Measurements from ENCODE around the gene TMOD1.

The TMOD1 gene

GRCh38 chr9:97545486-97545885 lies 44.0 kb downstream of the TMOD1 start:
- in situ Hi-C loops (cut with MboI; ENCODE audit: low sequenced_read_pairs), result no loop called here

DNA sequence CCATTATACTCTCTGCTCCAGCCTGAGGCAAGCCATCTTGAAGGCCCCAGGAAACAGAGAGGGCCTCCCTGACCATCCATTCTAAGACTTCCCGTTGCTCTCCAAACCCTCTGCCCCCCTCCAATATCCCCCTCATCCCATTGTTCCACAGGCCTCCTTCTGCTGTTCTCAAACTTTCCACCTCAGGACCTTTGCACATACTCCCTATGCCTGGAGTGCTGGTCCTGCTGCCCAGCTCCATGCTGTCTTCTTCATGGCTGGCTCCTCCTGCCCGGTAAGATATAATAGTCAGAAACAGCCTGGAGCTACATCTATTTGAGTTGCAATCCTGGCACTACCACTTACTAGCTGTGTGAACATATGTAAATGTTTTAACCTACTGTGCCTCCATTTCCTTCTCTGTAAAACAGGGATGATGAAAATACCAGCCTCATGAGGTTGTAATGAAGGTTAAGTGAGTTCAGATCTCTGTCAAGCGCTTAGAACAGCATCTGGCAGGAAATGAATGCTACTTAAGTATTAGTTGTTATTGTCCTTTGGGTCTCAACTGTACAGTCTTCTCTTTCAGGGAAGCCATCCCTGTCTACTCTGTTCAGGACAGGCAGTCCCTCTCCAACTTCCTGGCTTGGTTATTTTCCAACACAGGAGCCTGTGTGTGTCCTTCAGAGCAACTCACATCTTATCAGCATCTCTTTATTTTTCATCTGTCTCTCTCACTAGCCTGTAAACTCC lies 45.8 kb downstream of the TMOD1 start:
- in situ Hi-C loops (cut with MboI; ENCODE audit: low sequenced_read_pairs), result no loop called here

DNA sequence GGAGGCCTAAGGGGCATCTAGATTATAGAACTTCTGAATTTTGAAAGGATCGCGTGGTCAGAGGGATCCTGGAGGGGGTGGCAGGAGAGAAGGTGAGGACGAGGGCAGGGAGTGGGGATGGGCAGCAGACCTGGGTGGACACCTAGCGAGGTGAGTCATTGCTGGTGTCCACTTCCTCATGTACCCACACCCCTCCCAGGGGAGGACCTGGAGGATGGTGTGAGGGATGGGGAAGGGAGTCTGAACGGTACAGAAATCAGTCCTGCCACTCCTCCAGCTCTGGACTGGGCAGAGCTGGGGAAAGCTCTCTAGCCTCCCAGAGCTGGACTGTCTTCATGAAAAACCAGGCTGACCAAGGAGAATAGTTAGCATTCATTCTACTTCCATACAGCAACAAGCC lies 46.9 kb downstream of the TMOD1 start:
- in situ Hi-C loops (cut with MboI; ENCODE audit: low sequenced_read_pairs), result no loop called here

- in situ Hi-C loops (cut with MboI; ENCODE audit: low sequenced_read_pairs), result no loop called here
These were observed 47.5 kb downstream of the TMOD1 start for GRCh38 chr9:97548819-97549540.

DNA sequence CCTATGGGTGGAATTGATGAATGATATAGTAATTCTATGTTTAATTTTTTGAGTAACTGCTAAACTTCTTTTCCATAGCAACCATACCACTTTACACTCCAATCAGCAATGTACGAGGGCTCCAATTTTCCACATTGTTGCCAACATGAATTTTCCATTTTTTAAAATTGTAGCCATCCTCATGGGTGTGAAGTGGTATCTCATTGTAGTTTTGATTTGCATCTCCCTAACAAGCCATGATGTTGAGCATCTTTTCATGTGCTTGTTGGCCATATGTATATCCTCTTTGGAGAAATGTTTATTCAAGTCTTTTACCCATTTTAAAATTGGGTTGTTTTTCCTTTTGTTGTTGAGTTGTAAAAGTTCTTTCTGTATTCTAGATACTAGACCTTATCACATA lies 48.9 kb downstream of the TMOD1 start:
- in situ Hi-C loops (cut with MboI; ENCODE audit: low sequenced_read_pairs), result no loop called here

GRCh38 chr9:97551308-97551707 lies 49.8 kb downstream of the TMOD1 start:
- in situ Hi-C loops (cut with MboI; ENCODE audit: low sequenced_read_pairs), result no loop called here

- in situ Hi-C loops (cut with MboI; ENCODE audit: low sequenced_read_pairs), result no loop called here
These were observed 51.7 kb downstream of the TMOD1 start for GRCh38 chr9:97553141-97553540.

- in situ Hi-C loops (cut with MboI; ENCODE audit: low sequenced_read_pairs), result no loop called here
These were observed 52.4 kb downstream of the TMOD1 start for GRCh38 chr9:97553841-97554240.

GRCh38 chr9:97554566-97555075 lies 53.2 kb downstream of the TMOD1 start:
- in situ Hi-C loops (cut with MboI; ENCODE audit: low sequenced_read_pairs), result no loop called here

GRCh38 chr9:97555164-97555563 lies 53.7 kb downstream of the TMOD1 start:
- in situ Hi-C loops (cut with MboI; ENCODE audit: low sequenced_read_pairs), result no loop called here

DNA sequence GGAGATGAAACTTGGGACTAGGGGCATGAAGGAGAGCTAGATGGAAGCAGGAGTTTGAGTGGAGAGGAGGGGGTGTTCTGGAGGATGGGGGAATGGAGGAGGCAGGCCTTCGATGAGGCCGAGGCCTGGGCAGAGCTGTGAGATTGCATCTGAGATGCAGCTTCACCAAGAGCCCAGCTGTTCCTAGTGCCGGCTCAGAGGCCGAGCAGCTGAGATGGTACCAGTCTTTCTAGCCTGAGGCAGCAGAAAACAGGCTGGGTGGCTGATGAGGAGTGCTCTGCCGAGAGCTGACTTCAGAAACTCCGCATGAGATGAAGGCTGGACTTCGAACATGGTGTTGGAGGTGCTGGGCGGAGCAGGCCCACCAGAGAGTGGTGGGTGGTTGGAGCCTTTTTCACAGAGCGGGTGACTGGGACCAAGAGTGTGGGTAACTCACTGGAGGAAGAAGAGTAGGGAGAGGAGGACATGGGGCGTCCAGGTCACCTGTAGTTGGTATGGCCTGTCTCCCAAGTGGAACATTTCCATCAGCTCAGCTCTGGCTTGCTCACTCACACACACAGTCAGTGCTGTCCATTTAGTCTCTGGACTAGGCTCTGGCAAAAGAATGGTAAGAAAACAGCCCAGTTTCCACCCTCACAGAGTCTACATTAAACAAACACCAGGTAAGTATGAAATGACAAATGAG lies 54.7 kb downstream of the TMOD1 start:
- in situ Hi-C loops (cut with MboI; ENCODE audit: low sequenced_read_pairs), result no loop called here

- in situ Hi-C loops (cut with MboI; ENCODE audit: low sequenced_read_pairs), result no loop called here
These were observed 55.5 kb downstream of the TMOD1 start for GRCh38 chr9:97556721-97557605.

- in situ Hi-C loops (cut with MboI; ENCODE audit: low sequenced_read_pairs), result no loop called here
These were observed 56.2 kb downstream of the TMOD1 start for GRCh38 chr9:97557606-97558095.

DNA sequence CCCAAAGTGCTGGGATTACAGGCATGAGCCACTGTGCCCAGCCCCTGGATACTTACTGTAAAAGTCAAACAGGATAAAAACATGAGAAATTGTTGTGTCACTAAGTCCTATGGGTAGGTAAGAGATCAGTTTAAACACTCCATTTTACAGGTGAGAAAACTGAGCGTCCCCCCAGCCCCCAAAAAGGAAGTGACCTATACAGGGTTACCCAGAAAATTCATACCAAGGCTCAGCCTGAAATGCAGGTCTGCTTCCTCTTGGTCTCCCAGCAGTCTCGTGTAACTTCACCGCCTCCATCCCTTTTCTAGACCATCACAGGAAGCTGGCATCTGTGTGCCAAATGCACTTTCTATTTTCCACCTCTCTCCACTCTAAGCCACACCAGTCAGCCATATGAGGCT lies 57.2 kb downstream of the TMOD1 start:
- in situ Hi-C loops (cut with MboI; ENCODE audit: low sequenced_read_pairs), result no loop called here

- in situ Hi-C loops (cut with MboI; ENCODE audit: low sequenced_read_pairs), result no loop called here
These were observed 57.6 kb downstream of the TMOD1 start for GRCh38 chr9:97559111-97559514.

DNA sequence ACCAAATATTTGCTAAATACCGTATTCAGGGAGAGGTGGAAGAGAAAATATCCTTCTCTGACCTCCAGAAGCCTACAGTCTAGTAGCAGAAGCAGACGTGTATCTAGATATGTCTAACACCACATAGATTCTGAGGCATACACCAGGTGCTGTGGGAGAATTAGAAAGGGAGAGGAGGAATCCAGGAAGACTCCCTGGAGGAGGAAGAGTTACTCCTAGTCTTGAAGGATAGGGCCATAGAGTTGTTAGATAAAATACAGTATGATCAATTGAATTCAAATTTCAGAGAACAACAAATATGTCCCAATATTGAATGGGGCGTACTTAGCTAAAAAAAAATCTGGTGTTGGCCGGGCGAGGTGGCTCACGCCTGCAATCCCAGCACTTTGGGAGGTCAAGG lies 58.7 kb downstream of the TMOD1 start:
- in situ Hi-C loops (cut with MboI; ENCODE audit: low sequenced_read_pairs), result no loop called here

DNA sequence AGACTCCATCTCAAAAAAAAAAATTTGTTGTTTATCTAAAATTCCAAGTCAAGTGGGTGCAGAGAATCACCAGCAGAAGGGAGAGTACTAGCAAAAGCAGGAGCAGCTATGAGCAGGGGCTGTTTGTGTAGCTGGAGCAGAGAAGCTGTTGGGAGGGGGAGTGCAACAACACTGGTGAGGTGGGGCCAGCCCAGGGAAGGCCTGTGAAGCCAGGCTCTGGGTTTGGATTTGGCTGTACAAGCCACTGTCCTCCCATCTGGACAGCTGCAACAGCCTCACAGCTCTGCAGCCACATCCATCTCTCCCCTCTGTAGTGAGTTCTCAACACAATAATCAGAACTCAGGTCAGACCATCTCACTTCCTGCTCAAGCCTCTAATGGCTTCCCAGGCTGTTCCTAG lies 59.4 kb downstream of the TMOD1 start:
- in situ Hi-C loops (cut with MboI; ENCODE audit: low sequenced_read_pairs), result no loop called here

DNA sequence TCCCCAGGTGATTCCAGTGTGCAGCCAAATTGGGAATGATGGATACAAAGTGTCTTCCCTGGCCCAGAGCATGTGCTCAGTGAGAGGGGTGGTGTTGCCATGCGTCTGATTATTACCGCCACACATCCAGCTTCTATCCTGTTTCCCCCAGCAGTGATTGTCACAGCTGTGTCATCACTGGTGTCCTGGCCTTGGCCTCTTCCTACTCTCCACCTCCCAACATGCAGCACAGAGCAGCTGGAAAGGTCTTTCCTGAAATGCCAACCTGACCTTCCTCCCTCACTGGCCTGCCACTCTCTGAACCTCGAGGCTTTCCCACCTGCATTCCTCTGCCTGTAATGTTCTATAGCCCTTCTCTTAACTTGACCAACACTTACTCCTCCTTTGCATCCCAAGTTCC lies 60.0 kb downstream of the TMOD1 start:
- in situ Hi-C loops (cut with MboI; ENCODE audit: low sequenced_read_pairs), result no loop called here

- in situ Hi-C loops (cut with MboI; ENCODE audit: low sequenced_read_pairs), result no loop called here
These were observed 61.1 kb downstream of the TMOD1 start for GRCh38 chr9:97562542-97562941.

- in situ Hi-C loops (cut with MboI; ENCODE audit: low sequenced_read_pairs), result no loop called here
These were observed 62.1 kb downstream of the TMOD1 start for GRCh38 chr9:97563458-97564135.
